GM12892 (cell line): ENCODE results near the gene ZC3H7B.

Experiments
- DNase-seq: peaks from one replicate; pipeline ENCODE4 v3.0.0; 2011; ENCODE audit not compliant: insufficient read length
- FAIRE-seq: peaks from 2 replicates; lab custom pipeline; 2011; peaks lifted over from hg19 to GRCh38; lab: Jason Lieb, UNC
- POLR2A ChIP-seq: IDR thresholded peaks from 2 replicates; pipeline ENCODE4 v1.6.1; 2011; ENCODE audit warnings: low read depth, low read length, control low read depth
- POLR2AphosphoS5 ChIP-seq: IDR thresholded peaks from 2 replicates; pipeline ENCODE4 v1.6.1; 2011; ENCODE audit warnings: low read depth, low read length, control low read depth
- TAF1 ChIP-seq: IDR thresholded peaks from 2 replicates; pipeline ENCODE4 v1.6.1; 2011; ENCODE audit warnings: low read depth, mild to moderate bottlenecking, control low read depth, low read length, borderline replicate concordance

The ZC3H7B gene

GRCh38 chr22:41351011-41351410 lies 49.7 kb downstream of the ZC3H7B start:
- no peak for TF ChIP-seq POLR2A
- TF ChIP-seq TAF1: no peak
- TF ChIP-seq POLR2AphosphoS5: no peak
- FAIRE-seq: no peak
- no peak for DNase-seq

DNA sequence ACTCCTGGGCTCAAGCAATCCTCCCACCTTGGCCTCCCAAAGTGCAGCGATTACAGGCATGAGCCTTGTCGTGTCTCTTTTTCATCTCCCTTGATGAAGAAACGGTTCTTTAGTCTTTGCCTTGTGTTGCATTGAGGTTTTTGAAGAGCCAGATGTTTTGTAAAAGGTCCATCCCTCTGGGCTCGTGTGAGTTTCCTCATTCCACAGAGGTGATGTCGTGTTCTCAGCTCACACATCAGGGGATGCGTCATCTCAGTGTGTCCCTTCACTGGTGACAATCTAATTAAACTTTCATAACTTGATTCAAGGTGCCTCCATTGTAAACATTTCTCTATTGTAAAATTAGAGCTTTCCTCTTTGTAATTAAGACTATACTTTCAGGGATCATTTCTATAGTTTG lies 50.7 kb downstream of the ZC3H7B start:
- no peak for DNase-seq
- no peak for FAIRE-seq

DNA sequence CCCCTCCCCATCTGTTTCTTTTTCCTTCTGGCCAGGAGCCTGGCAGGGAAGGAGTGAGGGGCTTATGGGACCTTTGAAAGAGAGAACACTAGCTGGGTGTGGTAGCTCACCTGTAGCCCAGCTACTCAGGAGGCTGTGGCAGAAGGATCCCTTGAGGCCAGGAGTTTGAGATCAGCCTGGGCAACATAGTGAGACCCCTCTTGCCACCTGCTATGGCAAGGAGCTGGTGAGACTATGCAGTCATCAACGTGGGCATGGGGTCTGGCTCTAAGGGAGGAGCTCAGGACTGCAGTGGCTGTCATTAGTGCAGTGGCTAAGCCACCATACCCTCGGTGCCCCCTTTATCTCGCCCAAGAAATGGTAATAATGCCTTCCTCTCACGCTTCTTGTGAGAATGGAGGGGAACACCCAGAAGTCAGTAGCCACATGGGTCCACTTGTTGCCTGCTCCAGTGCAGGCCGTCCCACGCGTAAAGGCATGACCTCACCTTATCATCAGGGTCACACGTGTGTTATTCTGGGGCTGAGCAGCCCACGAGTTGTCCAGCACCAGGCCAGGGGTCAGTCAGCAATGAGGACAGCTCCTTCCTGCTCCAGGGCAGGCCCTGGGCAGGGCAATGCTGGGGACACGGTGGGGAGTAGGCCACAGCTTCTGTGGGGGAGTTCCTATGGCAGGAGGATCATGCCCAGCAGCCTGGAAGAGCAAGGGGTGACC lies 52.7 kb downstream of the ZC3H7B start:
- FAIRE-seq (no peak), DNase-seq (no peak)
- TF ChIP-seq POLR2A (no peak), TAF1 (no peak), POLR2AphosphoS5 (no peak)

More for the DNA sequence above, 50.7 kb downstream of the ZC3H7B start:
- TF ChIP-seq TAF1: no peak
- no peak for TF ChIP-seq POLR2AphosphoS5
- TF ChIP-seq POLR2A: no peak

GRCh38 chr22:41354979-41355378 lies 53.7 kb downstream of the ZC3H7B start:
- TF ChIP-seq POLR2A (no peak), TAF1 (no peak), POLR2AphosphoS5 (no peak)
- no peak for FAIRE-seq
- DNase-seq: no peak

DNA sequence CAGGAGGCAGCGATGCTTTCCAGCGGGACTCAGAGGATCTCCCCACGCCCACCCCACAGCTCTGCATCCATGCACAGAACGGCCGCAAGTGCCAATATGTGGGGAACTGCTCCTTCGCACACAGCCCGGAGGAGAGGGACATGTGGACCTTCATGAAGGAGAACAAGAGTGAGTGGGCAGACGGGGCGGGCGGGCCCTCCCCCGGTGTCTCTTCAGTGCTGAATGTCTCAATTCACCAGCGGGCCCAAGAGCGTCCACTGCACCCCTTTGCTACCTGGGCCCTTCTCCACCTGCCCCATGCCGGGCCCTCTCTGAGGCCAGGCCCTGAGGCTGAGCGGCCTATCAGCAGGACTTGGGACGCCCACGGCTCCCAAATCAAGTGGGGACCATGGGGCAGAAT lies 54.6 kb downstream of the ZC3H7B start:
- no peak for TF ChIP-seq POLR2A
- TF ChIP-seq POLR2AphosphoS5: no peak
- TF ChIP-seq TAF1: no peak
- DNase-seq: no peak
- no peak for FAIRE-seq

DNA sequence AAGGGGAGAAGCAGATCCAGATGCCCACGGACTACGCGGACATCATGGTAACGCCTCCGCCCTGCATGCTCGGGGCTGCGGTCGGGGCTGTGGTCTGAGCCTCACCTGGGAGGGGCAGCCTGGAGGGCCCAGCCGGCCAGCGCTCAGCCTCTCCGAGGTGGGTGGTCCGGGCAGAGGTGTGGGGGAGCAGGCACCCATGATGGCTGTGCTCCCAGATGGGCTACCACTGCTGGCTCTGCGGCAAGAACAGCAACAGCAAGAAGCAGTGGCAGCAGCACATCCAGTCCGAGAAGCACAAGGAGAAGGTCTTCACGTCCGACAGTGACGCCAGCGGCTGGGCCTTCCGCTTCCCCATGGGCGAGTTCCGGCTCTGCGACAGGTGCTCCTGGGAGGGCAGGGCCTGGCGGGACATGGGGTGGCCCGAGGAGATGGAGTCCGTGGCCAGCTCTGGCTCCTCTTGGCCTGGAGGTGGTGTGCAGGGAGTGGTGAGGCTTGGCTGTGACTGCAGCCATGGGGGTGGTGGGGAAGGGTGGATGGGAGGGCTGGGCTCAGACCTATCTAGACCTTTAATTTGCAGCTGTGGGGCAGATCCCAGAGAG lies 55.2 kb downstream of the ZC3H7B start:
- TF ChIP-seq POLR2AphosphoS5 (no peak), POLR2A (no peak), TAF1 (no peak)
- no peak for FAIRE-seq
- DNase-seq: no peak

DNA sequence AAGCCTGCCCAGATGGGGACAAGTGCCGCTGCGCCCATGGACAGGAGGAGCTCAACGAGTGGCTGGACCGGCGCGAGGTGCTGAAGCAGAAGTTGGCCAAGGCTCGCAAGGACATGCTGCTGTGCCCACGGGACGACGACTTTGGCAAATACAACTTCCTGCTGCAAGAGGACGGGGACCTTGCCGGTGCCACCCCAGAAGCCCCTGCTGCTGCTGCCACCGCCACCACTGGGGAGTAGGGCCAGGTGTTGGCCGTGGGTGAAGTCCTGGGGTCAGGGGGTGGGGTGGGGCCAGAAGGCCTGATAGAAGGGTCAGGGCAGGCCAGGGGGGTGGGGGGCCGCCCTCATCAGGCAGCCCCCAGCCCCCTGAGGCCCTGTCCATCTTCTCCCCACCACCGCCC lies 55.9 kb downstream of the ZC3H7B start:
- DNase-seq: no peak
- TF ChIP-seq POLR2AphosphoS5: no peak
- no peak for FAIRE-seq

- no peak for FAIRE-seq
These were observed 57.6 kb downstream of the ZC3H7B start for GRCh38 chr22:41358927-41359326.

DNA sequence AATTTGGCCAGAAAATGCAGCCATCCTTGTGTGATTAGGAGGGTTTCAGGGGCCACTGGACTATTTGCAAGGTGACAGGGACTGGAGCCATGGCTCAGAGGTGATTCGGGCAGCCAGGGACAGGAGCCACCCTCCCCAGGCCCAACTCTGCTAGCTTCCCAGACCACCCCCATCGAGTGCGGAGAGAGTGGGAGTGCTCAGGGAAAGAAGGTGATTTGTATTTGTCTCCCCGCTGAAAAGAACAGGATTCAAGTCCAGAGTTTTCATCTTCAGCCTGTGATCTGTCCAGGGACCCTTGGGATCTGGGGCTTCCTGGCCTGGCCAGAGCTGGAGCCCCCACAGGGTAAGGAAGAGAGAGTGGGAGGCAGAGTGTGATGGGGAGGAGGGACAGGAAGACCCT lies 58.1 kb downstream of the ZC3H7B start:
- no peak for DNase-seq
- no peak for TF ChIP-seq POLR2A
- no peak for TF ChIP-seq TAF1
- no peak for TF ChIP-seq POLR2AphosphoS5
- FAIRE-seq: no peak

More at GRCh38 chr22:41358927-41359326, 57.6 kb downstream of the ZC3H7B start:
- DNase-seq: no peak
- TF ChIP-seq POLR2AphosphoS5 (no peak), POLR2A (no peak), TAF1 (no peak)

DNA sequence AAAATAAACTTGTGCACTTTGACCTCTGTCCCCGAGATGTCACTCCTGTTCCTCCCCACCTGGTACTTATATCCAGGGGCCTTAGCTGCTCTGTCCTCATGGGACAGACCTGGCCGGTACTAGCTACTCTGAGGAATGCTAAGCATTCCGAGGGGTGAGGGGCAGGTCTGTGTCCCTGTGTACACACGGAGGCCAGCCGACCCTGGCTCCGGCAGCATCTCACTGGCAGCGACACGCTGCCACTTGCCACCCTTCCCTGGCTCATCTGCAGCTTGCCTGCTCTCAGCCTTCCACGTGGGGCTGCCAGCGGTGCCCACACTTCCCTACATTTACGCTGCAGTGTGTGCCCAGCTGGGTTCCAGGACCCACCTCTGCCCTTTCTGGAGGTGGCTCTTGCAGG lies 58.8 kb downstream of the ZC3H7B start:
- DNase-seq (no peak), FAIRE-seq (no peak)
- TF ChIP-seq POLR2A: no peak
- no peak for TF ChIP-seq POLR2AphosphoS5
- TF ChIP-seq TAF1: no peak

GRCh38 chr22:41361716-41362310 lies 60.5 kb downstream of the ZC3H7B start:
- FAIRE-seq: no peak

GRCh38 chr22:41362615-41363014 lies 61.3 kb downstream of the ZC3H7B start:
- FAIRE-seq: no peak
- no peak for TF ChIP-seq POLR2AphosphoS5
- TF ChIP-seq TAF1: no peak
- no peak for TF ChIP-seq POLR2A

More at GRCh38 chr22:41361716-41362310, 60.5 kb downstream of the ZC3H7B start:
- TF ChIP-seq TAF1: no peak
- no peak for TF ChIP-seq POLR2A
- no peak for TF ChIP-seq POLR2AphosphoS5
- DNase-seq: no peak

More at GRCh38 chr22:41362615-41363014, 61.3 kb downstream of the ZC3H7B start:
- DNase-seq: no peak
